ACHN (cell line): ENCODE data around the gene LRRK1.

ENCODE experiments used
- DNase-seq: peaks from one replicate; pipeline ENCODE4 v3.0.0-alpha.2; 2015
- in situ Hi-C: cut with HindIII; loops from 2 replicates; pipeline ENCODE4 v1.10.0; 2017; ENCODE audit warnings: low sequenced_read_pairs, low pct_ligation_motif_present, low pct_unique_long_range_greater_than_20kb

Gene LRRK1

GRCh38 chr15:101119181-101119580 is 200.0 kb downstream of the LRRK1 start:
- in situ Hi-C loops: no loop called here
- no peak for DNase-seq
